GM12892 (cell line): Measurements from ENCODE around the gene USP5.

ENCODE experiments used
- POLR2A ChIP-seq: IDR thresholded peaks from 2 replicates; pipeline ENCODE4 v1.6.1; 2011; ENCODE audit warnings: low read depth, low read length, control low read depth
- POLR2AphosphoS5 ChIP-seq: IDR thresholded peaks from 2 replicates; pipeline ENCODE4 v1.6.1; 2011; ENCODE audit warnings: low read depth, low read length, control low read depth
- TAF1 ChIP-seq: IDR thresholded peaks from 2 replicates; pipeline ENCODE4 v1.6.1; 2011; ENCODE audit warnings: low read depth, mild to moderate bottlenecking, control low read depth, low read length, borderline replicate concordance

- no peak for TF ChIP-seq POLR2A
- no peak for TF ChIP-seq POLR2AphosphoS5
- no peak for TF ChIP-seq TAF1
Measured at GRCh38 chr12:6828781-6829535, 23.0 kb upstream of the USP5 start.
